ENCODE results near the gene FAF1. TPM values are rescaled to one million over a fixed set of nuclear protein-coding genes. Genes with fewer than 3 reads are reported as not detected.

The FAF1 gene
- total RNA-seq, 2 donors from 2014 or later, result 17.8 to 27.5 TPM

DNA sequence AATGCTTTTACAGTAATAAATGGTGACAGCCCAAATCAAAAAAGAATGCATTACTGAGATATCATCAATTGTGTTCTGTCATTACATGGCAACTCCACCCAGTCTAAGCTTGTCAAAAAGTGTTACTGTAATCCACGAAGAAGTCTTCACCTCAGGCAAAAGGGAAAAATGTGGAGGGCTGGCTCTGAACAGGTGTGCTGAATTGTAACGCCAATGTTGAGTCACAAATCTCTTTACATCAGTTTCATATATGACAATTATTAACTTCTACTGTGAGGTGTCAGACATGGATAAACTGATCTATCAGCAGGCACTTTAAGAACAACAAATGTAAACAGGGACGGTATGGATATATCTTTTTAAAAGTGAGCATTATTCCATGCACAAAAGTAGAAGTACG lies 438.4 kb downstream of the FAF1 start:
- no peaks in the 10 kb centered on the region for H3K9me3 ChIP-seq
- H3K27ac ChIP-seq, result no peak overlapping the region
- no peak overlapping the region for H3K4me3 ChIP-seq
- TF ChIP-seq CTCF (IDR thresholded peaks at IDR 0.05), result no peak
- TF ChIP-seq POLR2A (IDR thresholded peaks at IDR 0.05), result no peak
- intact Hi-C loops (cut with DNase I), result no loop called here
- H3K4me1 ChIP-seq, result no peaks in the 10 kb centered on the region
- DNase-seq (no peak), ATAC-seq (no peak)
- 82 to 83% methylated on average over 4 of the region's 4 CpGs for WGBS, 2 donors
- H3K36me3 ChIP-seq (replicated peaks in 1 of 2; ENCODE audit: insufficient read depth in 1 of 2, low read depth in 2 of 2), result no peaks in the 10 kb centered on the region
- H3K27me3 ChIP-seq, result no peaks in the 10 kb centered on the region

GRCh38 chr1:50517488-50517887 lies 442.6 kb downstream of the FAF1 start:
- H3K9me3 ChIP-seq, result no peaks in the 10 kb centered on the region
- H3K4me3 ChIP-seq, result no peak overlapping the region
- no peaks in the 10 kb centered on the region for H3K36me3 ChIP-seq (replicated peaks in 1 of 2; ENCODE audit: insufficient read depth in 1 of 2, low read depth in 2 of 2)
- intact Hi-C loops (cut with DNase I), result no loop called here
- H3K27ac ChIP-seq, result no peak overlapping the region
- H3K4me1 ChIP-seq, result no peaks in the 10 kb centered on the region
- H3K27me3 ChIP-seq, result no peaks in the 10 kb centered on the region
- no peak for DNase-seq
- no peak for TF ChIP-seq CTCF (IDR thresholded peaks at IDR 0.05)
- no peak for TF ChIP-seq POLR2A (IDR thresholded peaks at IDR 0.05)
- no peak for ATAC-seq

DNA sequence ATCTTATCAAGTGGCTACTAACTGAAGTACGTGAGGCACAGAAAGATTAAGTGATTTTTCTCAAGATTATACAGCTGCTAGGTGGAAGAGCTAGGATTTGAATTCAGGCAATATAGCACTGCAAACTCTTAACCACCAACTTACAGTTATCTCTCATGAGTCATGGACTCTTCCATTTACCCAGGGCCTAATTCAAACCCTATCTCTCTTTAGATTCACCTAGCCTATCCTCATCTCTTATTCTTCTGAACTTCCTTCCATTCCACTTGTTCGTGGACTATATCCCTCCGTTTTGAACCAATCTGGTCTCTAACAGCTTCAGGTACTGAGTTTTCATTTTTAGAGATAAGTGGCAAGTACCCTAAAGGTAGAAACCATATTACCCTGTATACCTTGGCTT lies 444.0 kb downstream of the FAF1 start:
- H3K9me3 ChIP-seq, result no peaks in the 10 kb centered on the region
- intact Hi-C loops (cut with DNase I), result no loop called here
- TF ChIP-seq POLR2A (IDR thresholded peaks at IDR 0.05), result no peak
- no peak for TF ChIP-seq CTCF (IDR thresholded peaks at IDR 0.05)
- no peaks in the 10 kb centered on the region for H3K36me3 ChIP-seq (replicated peaks in 1 of 2; ENCODE audit: insufficient read depth in 1 of 2, low read depth in 2 of 2)
- no peaks in the 10 kb centered on the region for H3K27me3 ChIP-seq
- H3K4me1 ChIP-seq, result no peaks in the 10 kb centered on the region
- H3K27ac ChIP-seq, result no peak overlapping the region
- DNase-seq, result no peak
- ATAC-seq, result no peak
- no peak overlapping the region for H3K4me3 ChIP-seq
- WGBS, 2 donors, result 93 to 96% methylated on average over 3 of the region's 3 CpGs

DNA sequence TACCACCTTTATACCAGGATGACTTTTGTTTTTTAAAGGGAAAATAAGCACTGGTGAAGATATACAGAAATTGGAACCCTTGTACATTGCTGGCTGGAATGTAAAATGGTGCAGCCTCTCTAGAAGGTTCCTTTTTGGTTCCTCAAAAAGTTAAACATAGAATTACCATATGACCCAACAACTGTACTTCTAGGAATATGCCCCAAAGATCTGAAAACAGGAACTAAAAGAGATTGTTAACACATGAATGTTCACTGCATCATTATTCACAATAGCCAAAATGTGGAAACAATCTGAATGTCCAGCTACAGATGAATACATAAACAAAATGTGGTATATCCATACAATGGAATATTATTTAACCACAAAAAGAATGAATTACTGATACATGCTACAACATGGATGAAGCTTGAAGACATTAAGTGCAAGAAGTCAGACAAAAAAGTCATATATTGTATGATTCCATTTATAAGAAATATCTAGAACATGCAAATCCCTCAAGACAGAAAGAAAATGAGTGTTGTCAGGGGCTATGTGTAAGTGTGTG lies 452.0 kb downstream of the FAF1 start:
- Histone ChIP-seq H3K36me3 (replicated peaks in 1 of 2; ENCODE audit: insufficient read depth in 1 of 2, low read depth in 2 of 2) (peaks cover 0 to 1% of the 10 kb centered on the region in 2 donors), H3K4me1 (no peaks in the 10 kb centered on the region), H3K4me3 (no peak overlapping the region), H3K9me3 (no peaks in the 10 kb centered on the region), H3K27ac (no peak overlapping the region), H3K27me3 (no peaks in the 10 kb centered on the region)
- no peak for TF ChIP-seq CTCF (IDR thresholded peaks at IDR 0.05)
- TF ChIP-seq POLR2A (IDR thresholded peaks at IDR 0.05), result no peak
- ATAC-seq (no peak), DNase-seq (no peak)
- intact Hi-C loops (cut with DNase I), result no loop called here

GRCh38 chr1:50505427-50505826 lies 454.6 kb downstream of the FAF1 start:
- DNase-seq (no peak), ATAC-seq (no peak)
- Histone ChIP-seq H3K4me3 (no peak overlapping the region), H3K9me3 (no peaks in the 10 kb centered on the region), H3K36me3 (replicated peaks in 1 of 2; ENCODE audit: insufficient read depth in 1 of 2, low read depth in 2 of 2) (peaks cover 0 to 1% of the 10 kb centered on the region in 2 donors), H3K4me1 (no peaks in the 10 kb centered on the region), H3K27me3 (no peaks in the 10 kb centered on the region), H3K27ac (no peak overlapping the region)
- intact Hi-C loops (cut with DNase I), result no loop called here
- TF ChIP-seq POLR2A (IDR thresholded peaks at IDR 0.05) (no peak), CTCF (IDR thresholded peaks at IDR 0.05) (no peak)
